GM19099 (cell line): ENCODE data around the gene FAXDC2.

Source experiments
- POLR2A ChIP-seq: IDR thresholded peaks from 3 replicates; pipeline ENCODE4 v1.6.1; 2011; ENCODE audit warnings: low read depth; ENCODE audit not compliant: insufficient read length; ENCODE audit errors: extremely low read depth

The FAXDC2 gene

GRCh38 chr5:154850255-154851062, at the start of gene FAXDC2:
FAXDC2 (minus strand) TSS chr5:154850603; CDS start chr5:154838178, 12,425 bp downstream.
- no peak for TF ChIP-seq POLR2A

GRCh38 chr5:154900066-154900465, 49.7 kb upstream of the FAXDC2 start:
- TF ChIP-seq POLR2A = no peak

- TF ChIP-seq POLR2A = no peak
Measured at GRCh38 chr5:154899151-154899816, 48.9 kb upstream of the FAXDC2 start.

- no peak for TF ChIP-seq POLR2A
Measured at GRCh38 chr5:154898210-154898609, 47.8 kb upstream of the FAXDC2 start.

GRCh38 chr5:154896562-154897165, 46.3 kb upstream of the FAXDC2 start:
- TF ChIP-seq POLR2A = no peak

- no peak for TF ChIP-seq POLR2A
Measured at GRCh38 chr5:154895606-154896561, 45.5 kb upstream of the FAXDC2 start.

- TF ChIP-seq POLR2A = no peak
Measured at GRCh38 chr5:154893381-154893780, 43.0 kb upstream of the FAXDC2 start.

GRCh38 chr5:154892369-154892771, 42.0 kb upstream of the FAXDC2 start:
- TF ChIP-seq POLR2A = no peak

- no peak for TF ChIP-seq POLR2A
Measured at GRCh38 chr5:154885439-154885838, 35.0 kb upstream of the FAXDC2 start.

- no peak for TF ChIP-seq POLR2A
Measured at GRCh38 chr5:154884424-154884823, 34.0 kb upstream of the FAXDC2 start.

- TF ChIP-seq POLR2A = no peak
Measured at GRCh38 chr5:154881986-154882385, 31.6 kb upstream of the FAXDC2 start.

- no peak for TF ChIP-seq POLR2A
Measured at GRCh38 chr5:154878642-154879335, 28.4 kb upstream of the FAXDC2 start.

- no peak for TF ChIP-seq POLR2A
Measured at GRCh38 chr5:154873791-154874331, 23.5 kb upstream of the FAXDC2 start.

GRCh38 chr5:154871734-154872133, 21.3 kb upstream of the FAXDC2 start:
- no peak for TF ChIP-seq POLR2A

GRCh38 chr5:154868702-154869101, 18.3 kb upstream of the FAXDC2 start:
- no peak for TF ChIP-seq POLR2A

- TF ChIP-seq POLR2A = no peak
Measured at GRCh38 chr5:154866841-154867240, 16.4 kb upstream of the FAXDC2 start.
